Prostate gland (tissue), 2 donors: ENCODE measurements around the gene BCL2L1.

ENCODE experiments used
- CTCF ChIP-seq, 4 experiments: fragments of 200-600 bp in 2 of 4; fragments of 450-650 bp in 2 of 4; sonication (generic) in 2 of 4; IDR thresholded peaks; 1 replicate in 3 of 4; 2 replicates in 1 of 4; pipeline ENCODE4 v1.5.1; 2016 to 2019; ENCODE audit warnings: antibody characterized with exemption in 4 of 4, mild to moderate bottlenecking in 2 of 4, moderate library complexity in 2 of 4
- POLR2A ChIP-seq: fragments of 450-650 bp; IDR thresholded peaks from one replicate; pipeline ENCODE4 v1.6.1; 2016; ENCODE audit warnings: antibody characterized with exemption, mild to moderate bottlenecking
- POLR2AphosphoS5 ChIP-seq: sonication (generic); formaldehyde crosslinking; IDR thresholded peaks from one replicate; pipeline ENCODE4 v1.6.1; 2017; ENCODE audit warnings: antibody characterized with exemption

DNA sequence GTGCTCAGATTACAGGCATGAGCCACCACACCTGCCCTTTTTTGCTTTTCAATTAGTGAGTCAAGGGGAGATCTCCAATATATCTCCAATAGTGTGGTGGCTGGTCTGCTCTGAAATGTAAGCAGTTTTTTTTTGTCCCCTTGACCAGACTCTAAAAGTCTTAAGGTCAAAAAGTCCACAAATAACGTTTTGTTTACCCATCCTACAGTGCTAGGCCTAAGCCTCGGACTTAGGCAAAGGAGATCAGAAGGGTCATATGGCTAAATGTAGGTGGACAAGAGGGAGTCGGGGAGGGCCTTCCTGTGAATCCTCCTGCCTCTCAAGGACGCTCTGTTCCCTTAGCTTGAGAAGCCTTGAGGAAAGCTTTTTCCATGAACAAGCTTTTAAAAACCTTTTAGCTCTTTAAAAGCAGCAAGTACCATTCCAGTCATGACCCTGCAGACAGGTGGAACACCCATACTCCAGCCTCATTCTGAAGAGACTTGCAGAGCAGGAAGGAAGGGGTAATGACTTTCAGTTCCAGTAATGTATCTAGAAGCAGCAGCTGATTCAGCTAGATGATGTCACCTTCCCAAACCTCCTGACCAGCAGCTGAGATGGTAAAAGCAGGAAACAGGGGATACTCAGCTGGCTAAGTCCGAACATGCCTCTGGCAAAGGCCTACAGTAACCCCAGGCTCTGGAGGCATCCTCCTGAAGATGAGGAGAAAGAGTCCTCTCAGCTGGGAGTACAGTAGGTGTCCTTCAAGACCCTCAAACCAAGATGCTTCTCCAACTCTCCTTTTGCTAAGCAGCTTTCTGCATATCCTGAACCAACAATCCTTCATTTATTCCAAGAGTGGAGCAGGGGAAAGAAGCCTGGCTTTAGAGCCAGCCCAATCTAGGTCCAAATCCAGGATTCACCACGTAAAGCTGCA, 23.6 kb downstream of the BCL2L1 start:
- TF ChIP-seq CTCF (IDR thresholded peaks at IDR 0.05): no peak
- TF ChIP-seq POLR2A: peak; percentile 48
- TF ChIP-seq POLR2AphosphoS5: peak; percentile 98
